Neural cell (in vitro differentiated cells): ENCODE results near the gene GNAI2. TPM values are rescaled to one million over a fixed set of nuclear protein-coding genes. Genes with fewer than 3 reads are reported as not detected.
"Not testable (repeated sequence)": the region's sequence is repeated elsewhere in the genome, so short reads cannot be mapped to it uniquely, and the experiment has no call there.

Source experiments
- H2AFZ ChIP-seq: fragments of 200-600, 300-800 bp; sonication (generic), shearing (Covaris generic); 2 replicates; pipeline ENCODE4 v1.6.0; 2014; ENCODE audit warnings: low read depth, mild to moderate bottlenecking, antibody characterized with exemption, low read length, moderate library complexity
- H3F3A ChIP-seq: fragments of 200-600 bp; shearing (Covaris generic); 2 replicates; pipeline ENCODE4 v1.6.1; 2016; ENCODE audit warnings: mild to moderate bottlenecking, moderate library complexity, mixed read lengths, antibody characterized with exemption, low read length; ENCODE audit not compliant: insufficient read depth, poor library complexity, severe bottlenecking
- H3K27ac ChIP-seq: fragments of 200-600, 300-800 bp; sonication (generic), shearing (Covaris generic); 2 replicates; pipeline ENCODE4 v1.5.1; 2014; ENCODE audit warnings: mild to moderate bottlenecking, low read length, moderate library complexity
- H3K27me3 ChIP-seq: fragments of 300-800, 200-600 bp; sonication (generic), shearing (Covaris generic); 2 replicates; pipeline ENCODE4 v1.6.0; 2014; ENCODE audit warnings: mild to moderate bottlenecking, low read depth, low read length, moderate library complexity; ENCODE audit not compliant: insufficient read depth
- H3K36me3 ChIP-seq: fragments of 300-800, 200-600 bp; sonication (generic), shearing (Covaris generic); 2 replicates; pipeline ENCODE4 v1.5.1; 2014; ENCODE audit warnings: mild to moderate bottlenecking, antibody characterized with exemption, low read length, moderate library complexity; ENCODE audit not compliant: insufficient read depth
- H3K4me2 ChIP-seq: fragments of 300-800, 200-600 bp; sonication (generic), shearing (Covaris generic); 2 replicates; pipeline ENCODE4 v1.6.0; 2014; ENCODE audit warnings: mild to moderate bottlenecking, low read length
- H3K4me3 ChIP-seq: fragments of 300-800, 200-600 bp; sonication (generic), shearing (Covaris generic); 2 replicates; pipeline ENCODE4 v1.5.1; 2014; ENCODE audit warnings: mild to moderate bottlenecking, low read length, moderate library complexity
- H3K79me2 ChIP-seq: fragments of 200-600 bp; shearing (Covaris generic); replicated peaks from 2 replicates; pipeline ENCODE4 v1.6.0; 2014; ENCODE audit warnings: mild to moderate bottlenecking, low read length, moderate library complexity; ENCODE audit not compliant: insufficient read depth
- H3K9ac ChIP-seq: fragments of 300-800, 200-600 bp; sonication (generic), shearing (Covaris generic); 2 replicates; pipeline ENCODE4 v1.6.1; 2016; ENCODE audit warnings: mild to moderate bottlenecking, low read length, mixed read lengths
- H3K9me2 ChIP-seq: fragments of 200-600 bp; shearing (Covaris generic); 2 replicates; pipeline ENCODE4 v1.6.1; 2016; ENCODE audit warnings: mild to moderate bottlenecking, low read length, mixed read lengths; ENCODE audit not compliant: insufficient read depth
- H3K9me3 ChIP-seq: fragments of 200-600, 300-800 bp; sonication (generic), shearing (Covaris generic); 2 replicates; pipeline ENCODE4 v1.6.1; 2016; ENCODE audit warnings: mild to moderate bottlenecking, mixed run types, low read length, moderate library complexity, mixed read lengths
- H4K20me1 ChIP-seq: fragments of 200-600 bp; shearing (Covaris generic); 2 replicates; pipeline ENCODE4 v1.6.1; 2016; ENCODE audit warnings: mild to moderate bottlenecking, mixed run types; ENCODE audit not compliant: insufficient read depth
- EP300 ChIP-seq: fragments of 450-650 bp; conservative IDR thresholded peaks from 2 replicates; pipeline ENCODE4 v1.6.1; 2014; ENCODE audit warnings: antibody characterized with exemption, mild to moderate bottlenecking, moderate library complexity; ENCODE audit not compliant: poor library complexity, severe bottlenecking
- EZH2 ChIP-seq: fragments of 200-600, 300-800 bp; shearing (Covaris generic), sonication (generic); IDR thresholded peaks from 2 replicates; pipeline ENCODE4 v1.6.1; 2014; ENCODE audit warnings: antibody characterized with exemption, low read length, borderline replicate concordance, mild to moderate bottlenecking; ENCODE audit not compliant: insufficient read depth, poor library complexity, severe bottlenecking
- MXI1 ChIP-seq: fragments of 450-650 bp; conservative IDR thresholded peaks from 2 replicates; pipeline ENCODE4 v1.6.1; 2014; ENCODE audit warnings: antibody characterized with exemption, mild to moderate bottlenecking; ENCODE audit not compliant: poor library complexity, severe bottlenecking
- POLR2AphosphoS5 ChIP-seq: IDR thresholded peaks from 2 replicates; pipeline ENCODE4 v1.6.1; 2012
- RAD21 ChIP-seq: fragments of 450-650 bp; conservative IDR thresholded peaks from 2 replicates; pipeline ENCODE4 v1.6.1; 2014; ENCODE audit warnings: antibody characterized with exemption, mild to moderate bottlenecking, moderate library complexity
- SMC3 ChIP-seq: fragments of 450-650 bp; conservative IDR thresholded peaks from 2 replicates; pipeline ENCODE4 v1.6.1; 2014; ENCODE audit warnings: antibody characterized with exemption, mild to moderate bottlenecking, moderate library complexity; ENCODE audit not compliant: poor library complexity
- TAF1 ChIP-seq: IDR thresholded peaks from 2 replicates; pipeline ENCODE4 v1.6.1; 2012; ENCODE audit warnings: low read depth
- polyA plus RNA-seq: library from polyadenylated mRNA; depleted of rRNA; stranded (reverse); fragments of >200 nt; gene quantifications from 2 replicates; pipeline ENCODE4 v1.2.3, GENCODE V29; 2014
- TF ChIP-seq, protein P1 (sequence below): IDR thresholded peaks from 2 replicates; pipeline ENCODE4 v1.6.1; 2012; ENCODE audit warnings: borderline replicate concordance
- TF ChIP-seq, protein P2 (sequence below): fragments of 450-650 bp; IDR thresholded peaks from 2 replicates; pipeline ENCODE4 v1.5.1; 2014; ENCODE audit warnings: antibody characterized with exemption, mild to moderate bottlenecking, moderate library complexity; ENCODE audit not compliant: poor library complexity, severe bottlenecking

Gene GNAI2
- polyA plus RNA-seq, 1 donor from 2014 or later: 101 TPM

DNA sequence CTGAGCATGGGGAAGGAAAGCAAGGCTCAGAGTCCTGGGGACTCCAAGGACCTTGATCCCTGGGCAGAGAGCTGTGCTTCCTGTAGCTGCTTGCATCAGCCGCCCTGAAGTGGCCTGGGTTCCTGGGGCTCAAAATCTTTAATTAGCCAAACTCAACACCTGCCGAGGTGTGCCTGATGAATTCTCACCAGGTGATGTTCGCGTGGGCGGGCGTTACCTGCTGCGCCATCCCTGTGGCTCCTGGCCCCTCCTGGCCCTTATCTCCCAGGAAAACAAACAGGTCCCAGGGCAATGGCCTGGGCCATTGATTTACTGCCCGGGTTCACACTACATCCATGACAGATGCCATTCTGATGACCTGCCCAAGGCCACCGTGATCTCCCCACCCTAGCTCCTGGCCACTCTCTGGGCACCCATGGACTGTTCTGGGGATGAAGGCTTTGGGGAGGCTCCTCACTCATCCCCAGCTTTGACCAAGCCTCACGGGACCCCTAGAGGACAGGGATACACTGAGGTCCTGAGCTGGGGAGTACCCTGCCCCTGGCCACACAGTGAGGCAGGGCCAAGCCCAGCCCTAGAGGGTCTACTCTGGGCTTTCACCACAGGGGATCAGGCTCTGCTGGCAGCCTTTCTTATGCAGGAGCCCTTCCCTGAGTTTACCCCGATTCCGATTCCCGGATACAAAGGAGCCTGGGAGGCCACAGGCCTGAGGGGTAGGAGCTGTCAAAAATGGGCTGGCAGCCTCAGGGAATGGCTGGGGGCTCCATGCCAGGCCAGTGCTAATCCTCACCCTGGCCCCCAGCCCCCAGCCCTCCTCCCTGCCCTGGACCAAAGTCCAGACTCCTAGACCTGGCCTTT is 25.3 kb upstream of the GNAI2 start:
- TF ChIP-seq POLR2AphosphoS5 (no peak), EP300 (no peak), SMC3 (no peak), TAF1 (no peak), RAD21 (no peak), EZH2 (no peak), MXI1 (no peak)
- TF ChIP-seq, protein P1, sequence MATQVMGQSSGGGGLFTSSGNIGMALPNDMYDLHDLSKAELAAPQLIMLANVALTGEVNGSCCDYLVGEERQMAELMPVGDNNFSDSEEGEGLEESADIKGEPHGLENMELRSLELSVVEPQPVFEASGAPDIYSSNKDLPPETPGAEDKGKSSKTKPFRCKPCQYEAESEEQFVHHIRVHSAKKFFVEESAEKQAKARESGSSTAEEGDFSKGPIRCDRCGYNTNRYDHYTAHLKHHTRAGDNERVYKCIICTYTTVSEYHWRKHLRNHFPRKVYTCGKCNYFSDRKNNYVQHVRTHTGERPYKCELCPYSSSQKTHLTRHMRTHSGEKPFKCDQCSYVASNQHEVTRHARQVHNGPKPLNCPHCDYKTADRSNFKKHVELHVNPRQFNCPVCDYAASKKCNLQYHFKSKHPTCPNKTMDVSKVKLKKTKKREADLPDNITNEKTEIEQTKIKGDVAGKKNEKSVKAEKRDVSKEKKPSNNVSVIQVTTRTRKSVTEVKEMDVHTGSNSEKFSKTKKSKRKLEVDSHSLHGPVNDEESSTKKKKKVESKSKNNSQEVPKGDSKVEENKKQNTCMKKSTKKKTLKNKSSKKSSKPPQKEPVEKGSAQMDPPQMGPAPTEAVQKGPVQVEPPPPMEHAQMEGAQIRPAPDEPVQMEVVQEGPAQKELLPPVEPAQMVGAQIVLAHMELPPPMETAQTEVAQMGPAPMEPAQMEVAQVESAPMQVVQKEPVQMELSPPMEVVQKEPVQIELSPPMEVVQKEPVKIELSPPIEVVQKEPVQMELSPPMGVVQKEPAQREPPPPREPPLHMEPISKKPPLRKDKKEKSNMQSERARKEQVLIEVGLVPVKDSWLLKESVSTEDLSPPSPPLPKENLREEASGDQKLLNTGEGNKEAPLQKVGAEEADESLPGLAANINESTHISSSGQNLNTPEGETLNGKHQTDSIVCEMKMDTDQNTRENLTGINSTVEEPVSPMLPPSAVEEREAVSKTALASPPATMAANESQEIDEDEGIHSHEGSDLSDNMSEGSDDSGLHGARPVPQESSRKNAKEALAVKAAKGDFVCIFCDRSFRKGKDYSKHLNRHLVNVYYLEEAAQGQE: no peak
- TF ChIP-seq, protein P2, sequence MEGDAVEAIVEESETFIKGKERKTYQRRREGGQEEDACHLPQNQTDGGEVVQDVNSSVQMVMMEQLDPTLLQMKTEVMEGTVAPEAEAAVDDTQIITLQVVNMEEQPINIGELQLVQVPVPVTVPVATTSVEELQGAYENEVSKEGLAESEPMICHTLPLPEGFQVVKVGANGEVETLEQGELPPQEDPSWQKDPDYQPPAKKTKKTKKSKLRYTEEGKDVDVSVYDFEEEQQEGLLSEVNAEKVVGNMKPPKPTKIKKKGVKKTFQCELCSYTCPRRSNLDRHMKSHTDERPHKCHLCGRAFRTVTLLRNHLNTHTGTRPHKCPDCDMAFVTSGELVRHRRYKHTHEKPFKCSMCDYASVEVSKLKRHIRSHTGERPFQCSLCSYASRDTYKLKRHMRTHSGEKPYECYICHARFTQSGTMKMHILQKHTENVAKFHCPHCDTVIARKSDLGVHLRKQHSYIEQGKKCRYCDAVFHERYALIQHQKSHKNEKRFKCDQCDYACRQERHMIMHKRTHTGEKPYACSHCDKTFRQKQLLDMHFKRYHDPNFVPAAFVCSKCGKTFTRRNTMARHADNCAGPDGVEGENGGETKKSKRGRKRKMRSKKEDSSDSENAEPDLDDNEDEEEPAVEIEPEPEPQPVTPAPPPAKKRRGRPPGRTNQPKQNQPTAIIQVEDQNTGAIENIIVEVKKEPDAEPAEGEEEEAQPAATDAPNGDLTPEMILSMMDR: no peak
- peaks cover 13% of the 10 kb centered on the region for H3K27me3 ChIP-seq
- no peaks in the 10 kb centered on the region for H3K9me2 ChIP-seq
- H3K4me3 ChIP-seq: no peak overlapping the region
- no peaks in the 10 kb centered on the region for H3K36me3 ChIP-seq
- H3K27ac ChIP-seq: no peak overlapping the region
- no peaks in the 10 kb centered on the region for H4K20me1 ChIP-seq
- no peak overlapping the region for H3K9ac ChIP-seq
- H2AFZ ChIP-seq: no peak overlapping the region
- H3F3A ChIP-seq: no peaks in the 10 kb centered on the region
- no peak overlapping the region for H3K4me2 ChIP-seq
- H3K79me2 ChIP-seq: no peaks in the 10 kb centered on the region
- H3K9me3 ChIP-seq: no peaks in the 10 kb centered on the region

DNA sequence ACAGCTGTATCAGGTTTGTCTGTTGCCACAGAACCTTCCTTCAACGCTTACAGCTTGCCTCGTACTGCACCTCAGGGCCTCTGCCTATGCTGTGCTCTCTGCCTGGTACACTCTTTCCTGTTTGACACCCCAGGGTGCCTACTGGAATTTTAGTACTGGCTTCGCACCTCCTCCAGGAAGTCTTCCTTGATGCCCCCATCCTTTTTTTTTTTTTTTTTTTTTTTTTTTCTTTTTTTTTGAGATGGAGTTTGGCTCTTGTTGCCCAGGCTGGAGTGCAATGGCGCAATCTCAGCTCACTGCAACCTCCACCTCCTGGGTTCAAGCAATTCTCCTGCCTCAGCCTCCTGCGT is 24.7 kb upstream of the GNAI2 start:
- not testable (repeated sequence) for H3K27ac ChIP-seq, H3K79me2 ChIP-seq, H3K9me3 ChIP-seq, H3K4me2 ChIP-seq, H3K9ac ChIP-seq, H2AFZ ChIP-seq, H3K27me3 ChIP-seq, H3K36me3 ChIP-seq, H3F3A ChIP-seq, H3K4me3 ChIP-seq, H4K20me1 ChIP-seq, H3K9me2 ChIP-seq

- no peaks in the 10 kb centered on the region for H3F3A ChIP-seq
- H3K4me3 ChIP-seq: no peak overlapping the region
- no peaks in the 10 kb centered on the region for H3K9me3 ChIP-seq
- no peak for TF ChIP-seq EZH2
- TF ChIP-seq, protein P2: no peak
- TF ChIP-seq POLR2AphosphoS5: no peak
- no peak for TF ChIP-seq TAF1
- TF ChIP-seq RAD21: no peak
- TF ChIP-seq, protein P1: no peak
- TF ChIP-seq EP300: no peak
- no peak for TF ChIP-seq SMC3
- no peak for TF ChIP-seq MXI1
- H4K20me1 ChIP-seq: no peaks in the 10 kb centered on the region
- H3K27ac ChIP-seq: no peak overlapping the region
- no peak overlapping the region for H2AFZ ChIP-seq
- H3K9me2 ChIP-seq: no peaks in the 10 kb centered on the region
- no peaks in the 10 kb centered on the region for H3K79me2 ChIP-seq
- no peaks in the 10 kb centered on the region for H3K36me3 ChIP-seq
- H3K4me2 ChIP-seq: no peak overlapping the region
- no peak overlapping the region for H3K9ac ChIP-seq
- H3K27me3 ChIP-seq: peaks cover 2% of the 10 kb centered on the region
These were observed 24.1 kb upstream of the GNAI2 start for GRCh38 chr3:50211930-50212329.
